Suprapubic skin (tissue), 4 donors: ENCODE measurements around the gene CUTA. TPM values are rescaled to one million over a fixed set of nuclear protein-coding genes. Genes with fewer than 3 reads are reported as not detected.
"Not testable (repeated sequence)": the region's sequence is repeated elsewhere in the genome, so short reads cannot be mapped to it uniquely, and the experiment has no call there.

Experiments
- DNase-seq, 2 donors: peaks; one replicate each; pipeline ENCODE4 v3.0.0-alpha.2; 2019; ENCODE audit warnings: low spot score in 2 of 2
- H3K27ac ChIP-seq: fragments of 200-600 bp; sonication (generic); one replicate; pipeline ENCODE4 v1.5.1; 2019
- H3K27me3 ChIP-seq: fragments of 200-600 bp; sonication (generic); one replicate; pipeline ENCODE4 v1.5.1; 2019
- H3K36me3 ChIP-seq: fragments of 200-600 bp; sonication (generic); one replicate; pipeline ENCODE4 v1.5.1; 2019
- H3K4me1 ChIP-seq: fragments of 200-600 bp; sonication (generic); one replicate; pipeline ENCODE4 v1.5.1; 2019
- H3K4me3 ChIP-seq: fragments of 200-600 bp; sonication (generic); one replicate; pipeline ENCODE4 v1.5.1; 2019; ENCODE audit warnings: mild to moderate bottlenecking
- H3K9me3 ChIP-seq: fragments of 200-600 bp; sonication (generic); one replicate; pipeline ENCODE4 v1.5.1; 2019
- CTCF ChIP-seq, 2 donors: fragments of 200-600 bp in 1 of 2; fragments of 450-650 bp in 1 of 2; sonication (generic) in 1 of 2; IDR thresholded peaks; one replicate each; pipeline ENCODE4 v1.5.1; 2016 to 2019; ENCODE audit warnings: antibody characterized with exemption in 2 of 2, mild to moderate bottlenecking in 1 of 2, moderate library complexity in 1 of 2
- EP300 ChIP-seq: sonication (generic); formaldehyde crosslinking; IDR thresholded peaks from one replicate; pipeline ENCODE4 v1.6.1; 2017; ENCODE audit warnings: antibody characterized with exemption
- POLR2A ChIP-seq, 2 donors: fragments of 450-650 bp; IDR thresholded peaks; one replicate each; pipeline ENCODE4 v1.6.1; 2017; ENCODE audit warnings: antibody characterized with exemption in 2 of 2, mild to moderate bottlenecking in 2 of 2, moderate library complexity in 2 of 2
- POLR2AphosphoS5 ChIP-seq, 3 donors: sonication (generic); formaldehyde crosslinking; IDR thresholded peaks; one replicate each; pipeline ENCODE4 v1.6.1; 2017; ENCODE audit warnings: antibody characterized with exemption in 3 of 3
- WGBS: methylation state at CpG from one replicate; pipeline ENCODE4 v1.1.5; 2018; 5-methylcytosine and 5-hydroxymethylcytosine counted together
- total RNA-seq, 4 donors: library from RNA; depleted of rRNA; stranded (reverse); fragments of >200 nt; gene quantifications; one replicate each; pipeline ENCODE4 v1.1.0, GENCODE V29; 2016

The CUTA gene
- total RNA-seq, 4 donors from 2014 or later = 119 to 185 (median 159) TPM

- no peak for TF ChIP-seq EP300
- peak in 2 of 3 donors; percentile 93 to 97 for TF ChIP-seq POLR2AphosphoS5 (IDR thresholded peaks at IDR 0.05)
- no peak for TF ChIP-seq CTCF (IDR thresholded peaks at IDR 0.05)
- TF ChIP-seq POLR2A (IDR thresholded peaks at IDR 0.05) = peak in 1 of 2 donors; percentile 49
- peaks cover 31% of the 10 kb centered on the region for H3K36me3 ChIP-seq
- H3K27me3 ChIP-seq = no peaks in the 10 kb centered on the region
- peaks cover 31% of the 10 kb centered on the region for H3K4me1 ChIP-seq
- DNase-seq = peak; percentile 98 to 99
- H3K9me3 ChIP-seq = no peaks in the 10 kb centered on the region
- WGBS = 1% methylated on average over 18 of the region's 65 CpGs
- peak overlapping the region; percentile 99 for H3K4me3 ChIP-seq
- H3K27ac ChIP-seq = peak overlapping the region; percentile 98
Observed at GRCh38 chr6:33410050-33410710, 7.7 kb downstream of the CUTA start.

- peaks cover 1% of the 10 kb centered on the region for H3K36me3 ChIP-seq
- no peak for TF ChIP-seq POLR2A (IDR thresholded peaks at IDR 0.05)
- TF ChIP-seq CTCF (IDR thresholded peaks at IDR 0.05) = no peak
- no peak for TF ChIP-seq EP300
- TF ChIP-seq POLR2AphosphoS5 (IDR thresholded peaks at IDR 0.05) = no peak
- no peaks in the 10 kb centered on the region for H3K27me3 ChIP-seq
- H3K4me1 ChIP-seq = peaks cover 19% of the 10 kb centered on the region
- DNase-seq = no peak
- H3K4me3 ChIP-seq = no peak overlapping the region
- H3K27ac ChIP-seq = no peak overlapping the region
- 83% methylated on average over 5 of the region's 5 CpGs for WGBS
- no peaks in the 10 kb centered on the region for H3K9me3 ChIP-seq
Observed at GRCh38 chr6:33407132-33407718, 10.7 kb downstream of the CUTA start.

GRCh38 chr6:33406126-33406525 lies 11.8 kb downstream of the CUTA start:
- Histone ChIP-seq H3K27ac (no peak overlapping the region), H3K4me1 (peaks cover 8% of the 10 kb centered on the region), H3K4me3 (no peak overlapping the region), H3K36me3 (no peaks in the 10 kb centered on the region), H3K27me3 (no peaks in the 10 kb centered on the region), H3K9me3 (no peaks in the 10 kb centered on the region)
- DNase-seq = no peak
- 94% methylated on average over 6 of the region's 17 CpGs for WGBS
- TF ChIP-seq CTCF (IDR thresholded peaks at IDR 0.05) (no peak), POLR2A (IDR thresholded peaks at IDR 0.05) (no peak), POLR2AphosphoS5 (IDR thresholded peaks at IDR 0.05) (no peak), EP300 (no peak)

- Histone ChIP-seq H3K27ac (no peak overlapping the region), H3K36me3 (no peaks in the 10 kb centered on the region), H3K4me1 (peaks cover 6% of the 10 kb centered on the region), H3K4me3 (no peak overlapping the region), H3K27me3 (no peaks in the 10 kb centered on the region), H3K9me3 (no peaks in the 10 kb centered on the region)
- TF ChIP-seq EP300 (no peak), POLR2A (IDR thresholded peaks at IDR 0.05) (no peak), POLR2AphosphoS5 (IDR thresholded peaks at IDR 0.05) (no peak), CTCF (IDR thresholded peaks at IDR 0.05) (no peak)
- no peak for DNase-seq
- 90% methylated on average over 15 of the region's 15 CpGs for whole genome bisulfite sequencing
Observed at GRCh38 chr6:33405386-33405940, 12.4 kb downstream of the CUTA start.

GRCh38 chr6:33404884-33405283 lies 13.0 kb downstream of the CUTA start:
- Histone ChIP-seq H3K4me1 (peaks cover 6% of the 10 kb centered on the region), H3K27me3 (no peaks in the 10 kb centered on the region), H3K4me3 (no peak overlapping the region), H3K9me3 (no peaks in the 10 kb centered on the region), H3K36me3 (no peaks in the 10 kb centered on the region), H3K27ac (no peak overlapping the region)
- 92% methylated on average over 17 of the region's 17 CpGs for WGBS
- no peak for DNase-seq
- TF ChIP-seq CTCF (IDR thresholded peaks at IDR 0.05) (no peak), POLR2A (IDR thresholded peaks at IDR 0.05) (no peak), EP300 (no peak), POLR2AphosphoS5 (IDR thresholded peaks at IDR 0.05) (no peak)

- H3K9me3 ChIP-seq, H3K4me1 ChIP-seq, H3K36me3 ChIP-seq, H3K4me3 ChIP-seq, DNase-seq, H3K27ac ChIP-seq, H3K27me3 ChIP-seq: not testable (repeated sequence)
- WGBS = 96% methylated on average over 6 of the region's 6 CpGs
Observed at GRCh38 chr6:33399881-33400280, 18.0 kb downstream of the CUTA start.

- WGBS = 100% methylated on average over 3 of the region's 3 CpGs
- DNase-seq = not testable (repeated sequence)
Observed at GRCh38 chr6:33398601-33399000, 19.3 kb downstream of the CUTA start.

More at GRCh38 chr6:33398601-33399000, 19.3 kb downstream of the CUTA start:
- not testable (repeated sequence) for H3K4me3 ChIP-seq, H3K9me3 ChIP-seq, H3K27ac ChIP-seq, H3K4me1 ChIP-seq, H3K27me3 ChIP-seq, H3K36me3 ChIP-seq
